ENCODE measurements around the gene VPS8.

VPS8 gene

GRCh38 chr3:184812662-184813042 is 686 bp downstream of the VPS8 start:
- DNase-seq = no peak

GRCh38 chr3:184813357-184813756 is 1.4 kb downstream of the VPS8 start:
- DNase-seq = no peak

- no peak for DNase-seq
Measured at GRCh38 chr3:184814214-184814613, 2.2 kb downstream of the VPS8 start.

- DNase-seq = peak; percentile 82
Measured at GRCh38 chr3:184815046-184815930, 3.3 kb downstream of the VPS8 start.

GRCh38 chr3:184816614-184817013 is 4.6 kb downstream of the VPS8 start:
- no peak for DNase-seq

GRCh38 chr3:184820525-184820924 is 8.6 kb downstream of the VPS8 start:
- DNase-seq = no peak

GRCh38 chr3:184821034-184821433 is 9.1 kb downstream of the VPS8 start:
- DNase-seq = no peak

- no peak for DNase-seq
Measured at GRCh38 chr3:184822081-184822480, 10.1 kb downstream of the VPS8 start.

- DNase-seq = no peak
Measured at GRCh38 chr3:184822654-184823053, 10.7 kb downstream of the VPS8 start.

- no peak for DNase-seq
Measured at GRCh38 chr3:184823990-184824389, 12.0 kb downstream of the VPS8 start.

- DNase-seq = no peak
Measured at GRCh38 chr3:184825121-184825820, 13.3 kb downstream of the VPS8 start.

GRCh38 chr3:184827572-184827971 is 15.6 kb downstream of the VPS8 start:
- DNase-seq = no peak

- no peak for DNase-seq
Measured at GRCh38 chr3:184832044-184832443, 20.1 kb downstream of the VPS8 start.

- no peak for DNase-seq
Measured at GRCh38 chr3:184832903-184833302, 20.9 kb downstream of the VPS8 start.

- no peak for DNase-seq
Measured at GRCh38 chr3:184836090-184836822, 24.3 kb downstream of the VPS8 start.

- DNase-seq = no peak
Measured at GRCh38 chr3:184842433-184842832, 30.5 kb downstream of the VPS8 start.

GRCh38 chr3:184845819-184846218 is 33.9 kb downstream of the VPS8 start:
- no peak for DNase-seq

- DNase-seq = no peak
Measured at GRCh38 chr3:184846496-184846895, 34.5 kb downstream of the VPS8 start.

- no peak for DNase-seq
Measured at GRCh38 chr3:184848934-184849333, 37.0 kb downstream of the VPS8 start.

- DNase-seq = no peak
Measured at GRCh38 chr3:184850201-184850600, 38.2 kb downstream of the VPS8 start.

GRCh38 chr3:184857099-184857498 is 45.1 kb downstream of the VPS8 start:
- DNase-seq = no peak

GRCh38 chr3:184864000-184864399 is 52.0 kb downstream of the VPS8 start:
- DNase-seq = no peak

GRCh38 chr3:184868477-184868876 is 56.5 kb downstream of the VPS8 start:
- no peak for DNase-seq

GRCh38 chr3:184872200-184872599 is 60.2 kb downstream of the VPS8 start:
- no peak for DNase-seq

Measured in EL (cell line).